B cell (primary cell): ENCODE results near the gene USP33. TPM values are rescaled to one million over a fixed set of nuclear protein-coding genes. Genes with fewer than 3 reads are reported as not detected.

Source experiments
- ATAC-seq: fragments of 200-7000 bp; cut with Tn5 transposase; one replicate; pipeline ENCODE4 v1.10.0; 2021; ENCODE audit warnings: low read depth, mild to moderate bottlenecking, moderate number of reproducible peaks, moderate library complexity
- CTCF ChIA-PET: fragments of 350-600 bp; sonication (Branson Sonifier 250); formaldehyde crosslinking; loops from one replicate; lab custom pipeline; 2021; ENCODE audit warnings: antibody characterized with exemption, inconsistent platforms; lab: Charles Lee
- POLR2A ChIA-PET: fragments of 350-600 bp; sonication (Branson Sonifier 250); formaldehyde crosslinking; loops from one replicate; lab custom pipeline; 2021; ENCODE audit warnings: antibody characterized with exemption; lab: Charles Lee
- DNase-seq: peaks from one replicate; pipeline ENCODE4 v3.0.0; 2013
- H2AFZ ChIP-seq: 2 replicates; pipeline ENCODE4 v1.6.1; 2012; ENCODE audit warnings: mild to moderate bottlenecking, low read depth, low read length; ENCODE audit not compliant: insufficient read depth, poor library complexity, severe bottlenecking
- H3K27ac ChIP-seq, 2 donors: 1 replicate in 1 of 2; 2 replicates in 1 of 2; pipeline ENCODE4 v1.5.1; 2012 to 2013; ENCODE audit warnings: low read length in 2 of 2, mild to moderate bottlenecking in 2 of 2, moderate library complexity in 1 of 2
- H3K27me3 ChIP-seq, 4 experiments: fragments of 200-600 bp in 1 of 4; sonication (generic) in 1 of 4; replicated peaks in 1 of 4; 1 replicate in 2 of 4; 2 replicates in 2 of 4; pipeline versions ENCODE4 v1.6.1 to v1.7.0; 2013 to 2016; ENCODE audit warnings: low read length in 3 of 4, mild to moderate bottlenecking in 2 of 4, mixed read lengths in 1 of 4, moderate library complexity in 1 of 4; ENCODE audit not compliant: insufficient read depth in 4 of 4, control insufficient read depth in 3 of 4; ENCODE audit errors: control extremely low read depth in 1 of 4
- H3K36me3 ChIP-seq, 2 experiments: replicated peaks in 1 of 2; 1 replicate in 1 of 2; 2 replicates in 1 of 2; pipeline versions ENCODE4 v1.6.1 to v1.7.1; 2013; ENCODE audit warnings: low read length in 1 of 2; ENCODE audit not compliant: insufficient read depth in 2 of 2, control insufficient read depth in 1 of 2; ENCODE audit errors: control extremely low read depth in 1 of 2, extremely low read depth in 1 of 2
- H3K4me1 ChIP-seq, 2 donors: fragments of 200-600 bp in 1 of 2; sonication (generic) in 1 of 2; 1 replicate in 1 of 2; 2 replicates in 1 of 2; pipeline versions ENCODE4 v1.5.1 to v1.6.1; 2013 to 2017; ENCODE audit warnings: low read length in 2 of 2; ENCODE audit not compliant: control insufficient read depth in 2 of 2, insufficient read depth in 2 of 2
- H3K4me2 ChIP-seq: replicated peaks from 2 replicates; pipeline ENCODE3; 2012; ENCODE audit warnings: mild to moderate bottlenecking, low read depth, low read length; ENCODE audit not compliant: poor library complexity, severe bottlenecking
- H3K4me3 ChIP-seq, 5 experiments: fragments of 200-600 bp in 1 of 5; sonication (generic) in 1 of 5; 1 replicate in 3 of 5; 2 replicates in 2 of 5; pipeline versions ENCODE4 v1.5.1 to v1.7.0; 2011 to 2016; ENCODE audit warnings: low read length in 4 of 5, mild to moderate bottlenecking in 4 of 5, low read depth in 2 of 5, control low read depth in 1 of 5, moderate library complexity in 1 of 5; ENCODE audit not compliant: insufficient read depth in 1 of 5; ENCODE audit errors: control extremely low read depth in 1 of 5, extremely low read depth in 1 of 5
- H3K79me2 ChIP-seq: fragments of 200-600 bp; sonication (generic); one replicate; pipeline ENCODE4 v1.6.0; 2016; ENCODE audit warnings: low read length; ENCODE audit not compliant: control insufficient read depth, insufficient read depth
- H3K9ac ChIP-seq: fragments of 200-600 bp; sonication (generic); 2 replicates; pipeline ENCODE4 v1.6.1; 2017; ENCODE audit warnings: mild to moderate bottlenecking, low read length, moderate library complexity
- H3K9me3 ChIP-seq, 3 donors: one replicate each; pipeline versions ENCODE4 v1.6.1 to v1.7.1; 2013; ENCODE audit warnings: low read length in 2 of 3; ENCODE audit not compliant: control insufficient read depth in 2 of 3, insufficient read depth in 1 of 3; ENCODE audit errors: control extremely low read depth in 1 of 3
- H4K20me1 ChIP-seq: 2 replicates; pipeline ENCODE4 v1.6.0; 2012; ENCODE audit warnings: mild to moderate bottlenecking, low read length; ENCODE audit not compliant: insufficient read depth, control insufficient read depth, poor library complexity, severe bottlenecking
- H3K27ac Mint-ChIP-seq: one replicate; pipeline ENCODE4 v1.8.0; 2021; ENCODE audit warnings: mixed read lengths
- H3K27me3 Mint-ChIP-seq: one replicate; pipeline ENCODE4 v1.8.0; 2021; ENCODE audit warnings: mixed read lengths
- H3K4me1 Mint-ChIP-seq: one replicate; pipeline ENCODE4 v1.8.0; 2021; ENCODE audit warnings: mixed read lengths
- H3K4me3 Mint-ChIP-seq: one replicate; pipeline ENCODE4 v1.8.0; 2021; ENCODE audit warnings: mixed read lengths
- H3K9me3 Mint-ChIP-seq: one replicate; pipeline ENCODE4 v1.8.0; 2022; ENCODE audit warnings: mixed read lengths; ENCODE audit not compliant: insufficient read depth
- EZH2 ChIP-seq: IDR thresholded peaks from 2 replicates; pipeline ENCODE4 v1.6.1; 2012; ENCODE audit warnings: borderline replicate concordance, low read depth, mild to moderate bottlenecking, moderate library complexity, low read length; ENCODE audit not compliant: insufficient read depth, poor library complexity, severe bottlenecking
- WGBS: methylation state at CpG from one replicate; pipeline ENCODE4 v1.1.5; 2013; ENCODE audit warnings: missing lambda C conversion rate; ENCODE audit not compliant: insufficient coverage; 5-methylcytosine and 5-hydroxymethylcytosine counted together
- intact Hi-C: fragments of 100-400 bp; cut with micrococcal nuclease; formaldehyde crosslinking; loops from one replicate; pipeline ENCODE4 v1.10.0; 2022
- polyA plus RNA-seq: library from polyadenylated mRNA; depleted of rRNA; stranded (reverse); fragments of >200 nt; gene quantifications from 2 replicates; pipeline ENCODE4 v1.2.3, GENCODE V29; 2012
- total RNA-seq, 2 donors: library from RNA; stranded (reverse); fragments of 120-200 nt in 1 of 2; gene quantifications; 1 replicate in 1 of 2; 2 replicates in 1 of 2; pipeline versions ENCODE4 v1.2.3 to v1.2.4, GENCODE V29; 2013 to 2022
- TF ChIP-seq, protein P1 (sequence below): fragments of 200-600 bp; IDR thresholded peaks from one replicate; pipeline ENCODE4 v1.8.0; 2022; ENCODE audit warnings: antibody characterized with exemption, mild to moderate bottlenecking

The USP33 gene
- total and polyA plus RNA-seq, 2 donors (not counting 1 experiment from before 2014, with no cell fraction given) = 24.8 to 83.4 TPM

DNA sequence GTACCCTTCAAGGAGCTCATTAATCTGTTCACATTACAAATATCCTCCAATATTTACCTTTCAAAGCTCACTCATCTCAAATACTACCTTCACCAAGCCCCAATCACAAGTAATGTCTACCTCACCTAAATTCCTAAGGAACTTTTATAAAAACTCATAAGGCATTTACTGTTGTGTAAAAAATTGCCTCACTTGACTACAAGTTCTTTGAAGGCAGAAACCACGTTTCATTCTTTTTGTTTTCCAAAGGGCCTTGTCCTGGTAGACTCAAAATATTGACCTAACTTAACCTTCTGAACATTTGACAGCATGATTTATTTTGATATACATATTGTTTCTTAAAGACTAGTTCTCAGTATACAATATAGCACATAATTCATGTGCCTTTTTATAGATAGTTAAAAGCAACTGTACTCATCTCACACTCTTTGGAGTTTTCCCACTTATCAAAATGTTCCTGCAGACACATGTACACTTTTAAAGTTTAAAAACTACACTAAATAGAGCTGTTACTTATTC, 2.5 kb downstream of the USP33 start:
- Mint-ChIP-seq H3K4me3 (peak overlapping the region; percentile 48), H3K27ac (no peak overlapping the region), H3K9me3 (no peaks in the 10 kb centered on the region), H3K4me1 (peaks cover 39% of the 10 kb centered on the region), H3K27me3 (no peaks in the 10 kb centered on the region)
- DNase-seq = no peak
- no peak for TF ChIP-seq EZH2
- TF ChIP-seq, protein P1, sequence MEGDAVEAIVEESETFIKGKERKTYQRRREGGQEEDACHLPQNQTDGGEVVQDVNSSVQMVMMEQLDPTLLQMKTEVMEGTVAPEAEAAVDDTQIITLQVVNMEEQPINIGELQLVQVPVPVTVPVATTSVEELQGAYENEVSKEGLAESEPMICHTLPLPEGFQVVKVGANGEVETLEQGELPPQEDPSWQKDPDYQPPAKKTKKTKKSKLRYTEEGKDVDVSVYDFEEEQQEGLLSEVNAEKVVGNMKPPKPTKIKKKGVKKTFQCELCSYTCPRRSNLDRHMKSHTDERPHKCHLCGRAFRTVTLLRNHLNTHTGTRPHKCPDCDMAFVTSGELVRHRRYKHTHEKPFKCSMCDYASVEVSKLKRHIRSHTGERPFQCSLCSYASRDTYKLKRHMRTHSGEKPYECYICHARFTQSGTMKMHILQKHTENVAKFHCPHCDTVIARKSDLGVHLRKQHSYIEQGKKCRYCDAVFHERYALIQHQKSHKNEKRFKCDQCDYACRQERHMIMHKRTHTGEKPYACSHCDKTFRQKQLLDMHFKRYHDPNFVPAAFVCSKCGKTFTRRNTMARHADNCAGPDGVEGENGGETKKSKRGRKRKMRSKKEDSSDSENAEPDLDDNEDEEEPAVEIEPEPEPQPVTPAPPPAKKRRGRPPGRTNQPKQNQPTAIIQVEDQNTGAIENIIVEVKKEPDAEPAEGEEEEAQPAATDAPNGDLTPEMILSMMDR = no peak
- Histone ChIP-seq H2AFZ (no peak overlapping the region), H3K9ac (no peak overlapping the region), H3K27ac (no peak overlapping the region), H3K79me2 (peaks cover 83% of the 10 kb centered on the region), H3K36me3 (no peaks in the 10 kb centered on the region), H3K4me2 (peak overlapping the region; percentile 4), H4K20me1 (peaks cover 39% of the 10 kb centered on the region), H3K4me3 (no peak overlapping the region), H3K27me3 (no peaks in the 10 kb centered on the region), H3K9me3 (no peaks in the 10 kb centered on the region), H3K4me1 (peaks cover 14 to 29% of the 10 kb centered on the region in 2 donors)
- no peak for ATAC-seq
- POLR2A ChIA-PET = interaction anchor here (0.7 kb wide), 1 partner anchor 73 kb away, joined by 4 read pairs; no protein-coding TSS in a partner anchor
- intact Hi-C loops = loop anchor here (5.0 kb wide), 2 partner anchors 35 to 540 kb away; partner anchors contain the start of gene PIGK
- CTCF ChIA-PET = interaction anchor here (1.0 to 1.2 kb wide), 2 partner anchors 9 to 74 kb away, joined by 3 read pairs; partner anchors contain the start of gene ZZZ3
- WGBS = no CpG with 5 or more reads among the region's 1 CpG

DNA sequence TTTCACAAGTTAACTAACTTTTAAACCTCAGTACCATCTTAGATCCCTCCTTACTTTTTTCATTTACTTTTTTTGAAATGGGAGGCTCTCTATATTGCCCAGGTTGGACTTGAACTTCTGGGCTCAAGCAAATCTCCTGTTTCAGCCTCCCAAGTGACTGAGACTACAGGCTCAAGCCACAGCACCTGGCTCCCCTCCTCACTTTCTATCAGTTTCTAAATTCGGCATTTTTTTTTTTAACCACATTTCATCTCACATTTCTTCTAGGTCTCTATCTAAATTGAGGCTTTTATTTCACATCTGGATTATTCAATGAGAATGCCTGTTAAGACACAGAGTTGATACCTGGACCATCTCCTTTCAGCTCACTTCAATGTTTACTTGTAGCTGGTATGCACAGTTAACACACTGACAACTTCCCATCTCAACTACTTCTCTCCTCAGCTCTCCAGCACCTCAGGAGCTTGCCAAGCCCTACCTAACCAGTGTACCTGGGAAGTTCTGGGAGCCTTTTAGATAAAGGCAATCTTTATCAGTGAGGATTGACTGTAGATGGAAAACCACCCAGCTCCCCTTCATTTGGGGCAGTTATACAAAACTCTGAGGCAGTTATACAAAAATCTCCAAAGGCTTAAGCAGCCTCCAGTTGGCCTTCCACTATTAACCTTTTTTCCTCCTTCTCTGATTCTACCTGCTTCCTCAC, 3.4 kb downstream of the USP33 start:
- Histone ChIP-seq H3K9me3 (no peaks in the 10 kb centered on the region), H3K36me3 (no peaks in the 10 kb centered on the region), H3K4me3 (no peak overlapping the region), H3K79me2 (peaks cover 92% of the 10 kb centered on the region), H3K4me1 (peaks cover 14 to 29% of the 10 kb centered on the region in 2 donors), H4K20me1 (peaks cover 43% of the 10 kb centered on the region), H2AFZ (no peak overlapping the region), H3K27me3 (no peaks in the 10 kb centered on the region), H3K4me2 (no peak overlapping the region), H3K27ac (peak overlapping the region in 1 of 2 donors; percentile 29), H3K9ac (no peak overlapping the region)
- DNase-seq (no peak), ATAC-seq (no peak)
- no peak for TF ChIP-seq EZH2
- TF ChIP-seq, protein P1 = no peak
- H3K27ac Mint-ChIP-seq = no peak overlapping the region
- peaks cover 39% of the 10 kb centered on the region for H3K4me1 Mint-ChIP-seq
- POLR2A ChIA-PET = interaction anchor here (0.7 kb wide), 1 partner anchor 73 kb away, joined by 4 read pairs; no protein-coding TSS in a partner anchor
- H3K4me3 Mint-ChIP-seq = no peak overlapping the region
- intact Hi-C loops = loop anchor here (5.0 kb wide), 2 partner anchors 36 to 539 kb away; partner anchors contain the start of gene PIGK
- WGBS = no CpG with 5 or more reads among the region's 1 CpG
- CTCF ChIA-PET = interaction anchor here (1.2 kb wide), 1 partner anchor 73 kb away, joined by 3 read pairs; the partner anchor contains the start of gene ZZZ3
- H3K27me3 Mint-ChIP-seq = no peaks in the 10 kb centered on the region
- no peaks in the 10 kb centered on the region for H3K9me3 Mint-ChIP-seq
